ENCODE measurements around the gene METTL3. TPM values are rescaled to one million over a fixed set of nuclear protein-coding genes. Genes with fewer than 3 reads are reported as not detected.
A peak's percentile ranks its signal among the peaks of the same experiment; 100 is the strongest.

Gene METTL3
- total and polyA plus RNA-seq, 2 of the 13 experiments (the other 11 are each of a cell fraction or from before 2014, with no cell fraction given): 123 to 130 TPM

DNA sequence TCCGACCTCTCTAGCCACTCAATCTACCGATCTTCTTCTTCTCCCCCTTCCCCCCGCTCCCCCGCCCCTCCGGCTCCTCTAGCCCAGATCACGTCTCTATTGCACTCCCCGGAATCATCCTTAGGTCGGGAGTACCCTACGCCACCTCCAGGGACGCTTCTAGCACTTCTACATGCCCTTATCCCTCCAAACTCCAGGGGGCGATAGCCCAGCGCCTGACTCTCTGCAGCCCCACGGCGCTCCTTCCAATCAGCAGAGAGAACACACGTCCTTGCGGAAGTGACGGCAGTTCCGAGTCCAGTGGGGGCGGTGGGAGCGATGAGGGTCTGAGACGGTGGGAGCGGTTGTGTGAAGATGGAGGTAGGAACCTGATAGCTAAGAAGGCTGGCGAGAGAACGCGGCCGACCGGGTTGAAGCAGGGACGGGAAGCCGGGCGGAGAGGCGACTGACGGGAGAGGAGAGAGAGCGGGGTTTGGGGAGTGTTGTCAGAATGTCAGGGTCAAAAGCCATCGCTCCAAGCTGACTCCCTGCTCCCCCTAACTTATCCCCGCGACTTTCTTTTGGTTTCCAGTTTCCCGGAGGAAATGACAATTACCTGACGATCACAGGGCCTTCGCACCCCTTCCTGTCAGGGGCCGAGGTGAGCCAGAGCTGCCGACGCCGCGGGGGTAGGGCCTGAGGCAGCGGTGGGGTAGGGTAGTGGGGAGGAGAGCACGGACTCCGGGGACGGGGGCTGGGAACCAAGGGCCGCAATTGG, 34.0 kb downstream of the METTL3 start, which contains the start of the genes RAB2B and TOX4 (continued):
- peak; percentile 75; the same call in 1 of the 2 replicates for TF ChIP-seq GTF3A (CRISPR knock-in tag; conservative IDR thresholded peaks at IDR 0.05)
- no peak for TF ChIP-seq HNRNPK (IDR thresholded peaks at IDR 0.05; ENCODE audit: low read depth, low read length, poor library complexity, severe bottlenecking)
- TF ChIP-seq, protein P1, sequence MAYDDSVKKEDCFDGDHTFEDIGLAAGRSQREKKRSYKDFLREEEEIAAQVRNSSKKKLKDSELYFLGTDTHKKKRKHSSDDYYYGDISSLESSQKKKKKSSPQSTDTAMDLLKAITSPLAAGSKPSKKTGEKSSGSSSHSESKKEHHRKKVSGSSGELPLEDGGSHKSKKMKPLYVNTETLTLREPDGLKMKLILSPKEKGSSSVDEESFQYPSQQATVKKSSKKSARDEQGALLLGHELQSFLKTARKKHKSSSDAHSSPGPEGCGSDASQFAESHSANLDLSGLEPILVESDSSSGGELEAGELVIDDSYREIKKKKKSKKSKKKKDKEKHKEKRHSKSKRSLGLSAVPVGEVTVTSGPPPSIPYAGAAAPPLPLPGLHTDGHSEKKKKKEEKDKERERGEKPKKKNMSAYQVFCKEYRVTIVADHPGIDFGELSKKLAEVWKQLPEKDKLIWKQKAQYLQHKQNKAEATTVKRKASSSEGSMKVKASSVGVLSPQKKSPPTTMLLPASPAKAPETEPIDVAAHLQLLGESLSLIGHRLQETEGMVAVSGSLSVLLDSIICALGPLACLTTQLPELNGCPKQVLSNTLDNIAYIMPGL (CRISPR knock-in tag; IDR thresholded peaks at IDR 0.05; ENCODE audit: borderline replicate concordance in 1 of 2, low read depth in 1 of 2): peak; percentile 86 to 97; a peak in 3 of 4 replicates
- peak; percentile 51; the same call in 1 of the 2 replicates for TF ChIP-seq ZNF557 (CRISPR knock-in tag; IDR thresholded peaks at IDR 0.05)
- TF ChIP-seq THYN1 (CRISPR knock-in tag; IDR thresholded peaks at IDR 0.05; ENCODE audit: borderline replicate concordance, low read depth): no peak
- TF ChIP-seq, protein P2, sequence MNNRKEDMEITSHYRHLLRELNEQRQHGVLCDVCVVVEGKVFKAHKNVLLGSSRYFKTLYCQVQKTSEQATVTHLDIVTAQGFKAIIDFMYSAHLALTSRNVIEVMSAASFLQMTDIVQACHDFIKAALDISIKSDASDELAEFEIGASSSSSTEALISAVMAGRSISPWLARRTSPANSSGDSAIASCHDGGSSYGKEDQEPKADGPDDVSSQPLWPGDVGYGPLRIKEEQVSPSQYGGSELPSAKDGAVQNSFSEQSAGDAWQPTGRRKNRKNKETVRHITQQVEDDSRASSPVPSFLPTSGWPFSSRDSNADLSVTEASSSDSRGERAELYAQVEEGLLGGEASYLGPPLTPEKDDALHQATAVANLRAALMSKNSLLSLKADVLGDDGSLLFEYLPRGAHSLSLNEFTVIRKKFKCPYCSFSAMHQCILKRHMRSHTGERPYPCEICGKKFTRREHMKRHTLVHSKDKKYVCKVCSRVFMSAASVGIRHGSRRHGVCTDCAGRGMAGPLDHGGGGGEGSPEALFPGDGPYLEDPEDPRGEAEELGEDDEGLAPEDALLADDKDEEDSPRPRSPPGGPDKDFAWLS (CRISPR knock-in tag; IDR thresholded peaks at IDR 0.05; ENCODE audit: borderline replicate concordance): no peak
- no peak for TF ChIP-seq ZBTB1 (CRISPR knock-in tag; IDR thresholded peaks at IDR 0.05; ENCODE audit: borderline replicate concordance)
- no peak; the same call in 1 of the 2 replicates for TF ChIP-seq ZNF205 (CRISPR knock-in tag; IDR thresholded peaks at IDR 0.05)
- 0 out of 2 replicates have a peak, but pooled peaks have one; percentile 61 for TF ChIP-seq KLF13 (CRISPR knock-in tag; IDR thresholded peaks at IDR 0.05)
- TF ChIP-seq, protein P3, sequence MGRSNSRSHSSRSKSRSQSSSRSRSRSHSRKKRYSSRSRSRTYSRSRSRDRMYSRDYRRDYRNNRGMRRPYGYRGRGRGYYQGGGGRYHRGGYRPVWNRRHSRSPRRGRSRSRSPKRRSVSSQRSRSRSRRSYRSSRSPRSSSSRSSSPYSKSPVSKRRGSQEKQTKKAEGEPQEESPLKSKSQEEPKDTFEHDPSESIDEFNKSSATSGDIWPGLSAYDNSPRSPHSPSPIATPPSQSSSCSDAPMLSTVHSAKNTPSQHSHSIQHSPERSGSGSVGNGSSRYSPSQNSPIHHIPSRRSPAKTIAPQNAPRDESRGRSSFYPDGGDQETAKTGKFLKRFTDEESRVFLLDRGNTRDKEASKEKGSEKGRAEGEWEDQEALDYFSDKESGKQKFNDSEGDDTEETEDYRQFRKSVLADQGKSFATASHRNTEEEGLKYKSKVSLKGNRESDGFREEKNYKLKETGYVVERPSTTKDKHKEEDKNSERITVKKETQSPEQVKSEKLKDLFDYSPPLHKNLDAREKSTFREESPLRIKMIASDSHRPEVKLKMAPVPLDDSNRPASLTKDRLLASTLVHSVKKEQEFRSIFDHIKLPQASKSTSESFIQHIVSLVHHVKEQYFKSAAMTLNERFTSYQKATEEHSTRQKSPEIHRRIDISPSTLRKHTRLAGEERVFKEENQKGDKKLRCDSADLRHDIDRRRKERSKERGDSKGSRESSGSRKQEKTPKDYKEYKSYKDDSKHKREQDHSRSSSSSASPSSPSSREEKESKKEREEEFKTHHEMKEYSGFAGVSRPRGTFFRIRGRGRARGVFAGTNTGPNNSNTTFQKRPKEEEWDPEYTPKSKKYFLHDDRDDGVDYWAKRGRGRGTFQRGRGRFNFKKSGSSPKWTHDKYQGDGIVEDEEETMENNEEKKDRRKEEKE (IDR thresholded peaks at IDR 0.05): no peak
- TF ChIP-seq, protein P4, sequence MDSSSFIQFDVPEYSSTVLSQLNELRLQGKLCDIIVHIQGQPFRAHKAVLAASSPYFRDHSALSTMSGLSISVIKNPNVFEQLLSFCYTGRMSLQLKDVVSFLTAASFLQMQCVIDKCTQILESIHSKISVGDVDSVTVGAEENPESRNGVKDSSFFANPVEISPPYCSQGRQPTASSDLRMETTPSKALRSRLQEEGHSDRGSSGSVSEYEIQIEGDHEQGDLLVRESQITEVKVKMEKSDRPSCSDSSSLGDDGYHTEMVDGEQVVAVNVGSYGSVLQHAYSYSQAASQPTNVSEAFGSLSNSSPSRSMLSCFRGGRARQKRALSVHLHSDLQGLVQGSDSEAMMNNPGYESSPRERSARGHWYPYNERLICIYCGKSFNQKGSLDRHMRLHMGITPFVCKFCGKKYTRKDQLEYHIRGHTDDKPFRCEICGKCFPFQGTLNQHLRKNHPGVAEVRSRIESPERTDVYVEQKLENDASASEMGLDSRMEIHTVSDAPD (CRISPR knock-in tag; IDR thresholded peaks at IDR 0.05): no peak
- TF ChIP-seq, protein P5, sequence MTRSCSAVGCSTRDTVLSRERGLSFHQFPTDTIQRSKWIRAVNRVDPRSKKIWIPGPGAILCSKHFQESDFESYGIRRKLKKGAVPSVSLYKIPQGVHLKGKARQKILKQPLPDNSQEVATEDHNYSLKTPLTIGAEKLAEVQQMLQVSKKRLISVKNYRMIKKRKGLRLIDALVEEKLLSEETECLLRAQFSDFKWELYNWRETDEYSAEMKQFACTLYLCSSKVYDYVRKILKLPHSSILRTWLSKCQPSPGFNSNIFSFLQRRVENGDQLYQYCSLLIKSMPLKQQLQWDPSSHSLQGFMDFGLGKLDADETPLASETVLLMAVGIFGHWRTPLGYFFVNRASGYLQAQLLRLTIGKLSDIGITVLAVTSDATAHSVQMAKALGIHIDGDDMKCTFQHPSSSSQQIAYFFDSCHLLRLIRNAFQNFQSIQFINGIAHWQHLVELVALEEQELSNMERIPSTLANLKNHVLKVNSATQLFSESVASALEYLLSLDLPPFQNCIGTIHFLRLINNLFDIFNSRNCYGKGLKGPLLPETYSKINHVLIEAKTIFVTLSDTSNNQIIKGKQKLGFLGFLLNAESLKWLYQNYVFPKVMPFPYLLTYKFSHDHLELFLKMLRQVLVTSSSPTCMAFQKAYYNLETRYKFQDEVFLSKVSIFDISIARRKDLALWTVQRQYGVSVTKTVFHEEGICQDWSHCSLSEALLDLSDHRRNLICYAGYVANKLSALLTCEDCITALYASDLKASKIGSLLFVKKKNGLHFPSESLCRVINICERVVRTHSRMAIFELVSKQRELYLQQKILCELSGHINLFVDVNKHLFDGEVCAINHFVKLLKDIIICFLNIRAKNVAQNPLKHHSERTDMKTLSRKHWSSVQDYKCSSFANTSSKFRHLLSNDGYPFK (CRISPR knock-in tag; IDR thresholded peaks at IDR 0.05; ENCODE audit: borderline replicate concordance): peak; percentile 96
- peak; percentile 77; the same call in 1 of the 2 replicates for TF ChIP-seq ZNF441 (CRISPR knock-in tag; IDR thresholded peaks at IDR 0.05; ENCODE audit: borderline replicate concordance)
- TF ChIP-seq HDAC1 (CRISPR knock-in tag; IDR thresholded peaks at IDR 0.05): peak; percentile 99
- TF ChIP-seq ZNF34 (CRISPR knock-in tag; IDR thresholded peaks at IDR 0.05; ENCODE audit: borderline replicate concordance): peak; percentile 95
- no peak; the same call in 1 of the 2 replicates for TF ChIP-seq TSC22D2 (CRISPR knock-in tag; IDR thresholded peaks at IDR 0.05; ENCODE audit: borderline replicate concordance)
